GM12865 (cell line): ENCODE data around the gene FLCN.

ENCODE experiments used
- DNase-seq: peaks from one replicate; pipeline ENCODE4 v3.0.0; 2010; ENCODE audit warnings: low read depth
- H3K4me3 ChIP-seq: 2 replicates; pipeline ENCODE4 v1.5.1; 2011; ENCODE audit warnings: mild to moderate bottlenecking, low read depth, low read length, control low read depth
- TF ChIP-seq, protein P1 (sequence below): IDR thresholded peaks from 2 replicates; pipeline ENCODE4 v1.5.1; 2011; ENCODE audit warnings: low read length, control low read depth, low read depth, inconsistent platforms; ENCODE audit not compliant: insufficient read depth; ENCODE audit errors: missing control alignments

The FLCN gene

DNA sequence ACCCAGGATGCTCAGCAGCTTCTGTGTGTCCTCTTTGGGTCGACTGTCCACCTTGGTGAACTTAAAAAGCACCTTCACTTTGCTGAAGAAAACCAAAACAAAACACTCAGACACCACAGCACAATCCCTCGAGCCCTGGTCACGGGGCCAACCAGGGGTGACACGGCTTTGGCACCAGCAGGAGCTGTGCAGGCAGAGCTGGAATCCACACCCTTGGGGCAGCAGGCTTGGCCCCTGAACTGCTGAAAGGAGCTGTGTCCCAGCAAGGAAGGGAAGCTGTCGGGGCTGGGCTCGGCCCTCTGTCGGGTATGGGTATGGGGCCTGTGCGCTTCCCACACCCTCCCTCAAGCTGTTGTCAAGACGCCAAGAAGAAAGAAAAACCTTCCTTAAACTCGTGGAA is 23.2 kb downstream of the FLCN start:
- TF ChIP-seq, protein P1, sequence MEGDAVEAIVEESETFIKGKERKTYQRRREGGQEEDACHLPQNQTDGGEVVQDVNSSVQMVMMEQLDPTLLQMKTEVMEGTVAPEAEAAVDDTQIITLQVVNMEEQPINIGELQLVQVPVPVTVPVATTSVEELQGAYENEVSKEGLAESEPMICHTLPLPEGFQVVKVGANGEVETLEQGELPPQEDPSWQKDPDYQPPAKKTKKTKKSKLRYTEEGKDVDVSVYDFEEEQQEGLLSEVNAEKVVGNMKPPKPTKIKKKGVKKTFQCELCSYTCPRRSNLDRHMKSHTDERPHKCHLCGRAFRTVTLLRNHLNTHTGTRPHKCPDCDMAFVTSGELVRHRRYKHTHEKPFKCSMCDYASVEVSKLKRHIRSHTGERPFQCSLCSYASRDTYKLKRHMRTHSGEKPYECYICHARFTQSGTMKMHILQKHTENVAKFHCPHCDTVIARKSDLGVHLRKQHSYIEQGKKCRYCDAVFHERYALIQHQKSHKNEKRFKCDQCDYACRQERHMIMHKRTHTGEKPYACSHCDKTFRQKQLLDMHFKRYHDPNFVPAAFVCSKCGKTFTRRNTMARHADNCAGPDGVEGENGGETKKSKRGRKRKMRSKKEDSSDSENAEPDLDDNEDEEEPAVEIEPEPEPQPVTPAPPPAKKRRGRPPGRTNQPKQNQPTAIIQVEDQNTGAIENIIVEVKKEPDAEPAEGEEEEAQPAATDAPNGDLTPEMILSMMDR: no peak

GRCh38 chr17:17207998-17208397 is 29.0 kb downstream of the FLCN start:
- no peak for DNase-seq
- no peak overlapping the region for H3K4me3 ChIP-seq
- TF ChIP-seq, protein P1: no peak

More for the DNA sequence above, 23.2 kb downstream of the FLCN start:
- H3K4me3 ChIP-seq: no peak overlapping the region
- no peak for DNase-seq

- H3K4me3 ChIP-seq: no peak overlapping the region
- TF ChIP-seq, protein P1: no peak
- DNase-seq: no peak
Measured at GRCh38 chr17:17206913-17207335, 30.0 kb downstream of the FLCN start.

DNA sequence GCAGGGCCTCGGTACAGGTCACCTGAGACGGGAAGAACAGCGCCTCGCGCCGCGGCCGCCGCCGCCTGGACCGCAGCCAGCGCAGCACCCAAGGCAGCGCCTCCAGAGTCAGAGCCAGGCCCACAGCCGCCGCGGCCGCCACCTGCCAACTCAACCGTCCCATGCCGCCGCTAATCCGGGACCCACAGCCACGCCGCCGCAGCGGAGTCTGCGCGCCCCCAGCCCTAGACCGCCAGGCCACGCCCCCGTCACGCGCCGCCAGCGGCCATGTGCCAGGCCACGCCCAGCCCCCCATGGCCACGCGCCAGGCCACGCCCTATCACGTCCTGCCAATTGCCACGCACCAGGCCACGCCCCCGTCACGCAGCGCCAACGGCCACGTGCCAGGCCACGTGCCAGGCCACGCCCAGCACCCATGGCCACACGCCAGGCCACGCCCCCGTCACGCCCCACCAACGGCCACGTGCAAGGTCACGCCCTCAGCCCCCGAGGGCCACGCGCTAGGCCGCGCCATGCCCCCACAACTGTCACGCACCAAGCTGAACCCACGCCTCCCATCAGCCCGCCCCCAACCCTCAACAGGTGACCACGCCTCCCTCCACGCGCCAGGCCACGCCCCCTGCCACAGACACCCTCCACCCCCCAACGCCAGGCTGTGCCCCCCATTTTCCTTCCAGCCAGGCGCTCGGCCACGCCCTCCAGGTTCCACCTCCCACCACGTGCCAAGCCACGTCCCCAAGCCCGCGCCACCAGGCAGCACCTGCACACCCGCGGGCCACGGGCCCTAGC is 30.6 kb downstream of the FLCN start, which contains the start of gene PLD6:
TSS of gene PLD6 (minus strand) at position 210 of the 789 bp plus-strand sequence. CDS start at position 163, 47 bp downstream.
- H3K4me3 ChIP-seq: peak within 1 kb of the TSS; percentile 76
- DNase-seq: peak; percentile 98
- TF ChIP-seq, protein P1: no peak

- H3K4me3 ChIP-seq: peak overlapping the region; percentile 76
- DNase-seq: peak; percentile 90
- TF ChIP-seq, protein P1: no peak
Measured at GRCh38 chr17:17205368-17206123, 31.4 kb downstream of the FLCN start.

- no peak for DNase-seq
- peak overlapping the region; percentile 76 for H3K4me3 ChIP-seq
- TF ChIP-seq, protein P1: no peak
Measured at GRCh38 chr17:17204635-17205231, 32.2 kb downstream of the FLCN start.
